ENCODE measurements around the gene ARPC2.

Gene ARPC2

GRCh38 chr2:218245214-218245613 lies 28.2 kb downstream of the ARPC2 start:
- no peak for TF ChIP-seq CTCF (IDR thresholded peaks at IDR 0.05)

DNA sequence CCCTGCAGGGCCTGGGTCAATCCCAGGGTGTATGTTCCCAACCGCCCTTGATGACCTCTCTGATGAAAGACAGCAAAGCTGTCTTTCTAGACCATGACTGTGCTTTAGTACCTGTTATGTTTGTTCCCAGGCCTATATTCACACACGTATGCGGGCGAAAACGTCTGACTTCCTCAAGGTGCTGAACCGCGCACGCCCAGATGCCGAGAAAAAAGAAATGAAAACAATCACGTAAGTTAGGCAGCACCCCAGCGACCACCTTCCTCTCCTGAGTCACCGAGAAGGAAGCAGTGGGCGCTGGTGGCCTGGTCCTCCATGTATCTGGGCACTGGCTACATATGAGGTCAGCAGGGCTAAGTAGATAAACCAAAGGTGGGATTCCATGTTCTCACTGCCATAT lies 32.7 kb downstream of the ARPC2 start:
- no peak for TF ChIP-seq CTCF (IDR thresholded peaks at IDR 0.05)

DNA sequence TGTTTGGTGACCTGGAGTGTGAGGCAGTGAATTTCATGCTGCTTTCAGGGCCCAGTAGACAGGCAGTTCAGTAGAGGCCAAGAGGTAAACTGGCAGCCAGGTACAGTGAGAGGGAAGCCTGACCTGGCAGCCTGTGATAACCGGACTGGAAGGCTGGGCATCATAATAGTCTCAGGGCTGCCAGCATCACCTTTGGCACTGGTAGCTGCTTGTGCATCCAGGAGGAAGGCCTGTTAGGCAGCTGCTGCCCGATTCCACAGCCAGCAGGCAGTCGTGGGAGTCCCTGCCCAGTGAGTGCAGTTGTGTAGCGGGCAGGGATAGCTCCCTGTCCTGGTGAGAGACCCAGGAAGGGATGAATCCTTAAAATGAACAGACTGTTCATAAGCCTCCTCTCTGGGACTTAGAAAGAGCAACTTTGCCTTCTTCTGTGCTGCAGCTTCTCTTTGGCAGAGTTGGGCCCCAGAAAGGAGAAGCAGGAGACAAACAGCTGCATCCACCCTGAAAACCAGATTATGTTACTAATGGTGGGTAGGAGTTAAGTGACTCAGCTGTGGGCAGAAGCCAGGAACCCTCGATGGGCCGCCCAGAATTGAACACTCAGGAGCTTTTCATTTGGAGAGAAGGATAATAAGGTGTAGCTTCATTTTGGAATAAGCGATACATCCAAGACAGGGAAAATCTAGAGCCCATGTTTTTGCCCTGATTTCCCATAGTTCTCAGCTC lies 35.7 kb downstream of the ARPC2 start:
- TF ChIP-seq CTCF (IDR thresholded peaks at IDR 0.05): no peak

GRCh38 chr2:218253232-218253625 lies 36.2 kb downstream of the ARPC2 start:
- TF ChIP-seq CTCF (IDR thresholded peaks at IDR 0.05): no peak

DNA sequence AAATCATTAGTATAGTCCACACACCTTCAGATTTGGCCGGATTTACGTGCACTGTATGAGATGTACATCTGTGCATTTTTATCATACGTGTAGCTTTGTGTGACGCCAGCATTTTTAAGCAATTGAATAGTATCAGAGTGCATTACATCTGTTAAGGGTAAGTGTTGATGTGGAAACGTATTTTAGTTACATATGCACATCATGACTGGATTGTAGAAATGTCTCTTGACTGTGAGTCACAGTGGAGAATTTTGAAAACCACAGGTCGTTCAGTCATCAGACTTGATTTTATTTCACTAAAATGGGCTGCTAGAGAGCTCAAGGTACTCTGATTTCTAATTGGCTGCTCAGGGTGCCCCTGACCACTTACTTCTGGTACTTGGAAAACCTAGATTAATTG lies 38.5 kb downstream of the ARPC2 start:
- TF ChIP-seq CTCF (IDR thresholded peaks at IDR 0.05): no peak

- no peak for TF ChIP-seq CTCF (IDR thresholded peaks at IDR 0.05)
These were observed 39.8 kb downstream of the ARPC2 start for GRCh38 chr2:218256612-218257350.

GRCh38 chr2:218257390-218257981 lies 40.5 kb downstream of the ARPC2 start:
- peak; percentile 62 for TF ChIP-seq CTCF (IDR thresholded peaks at IDR 0.05)
